ENCODE measurements around the gene CBX7.

CBX7 gene

GRCh38 chr22:39090426-39091064, 61.9 kb downstream of the CBX7 start:
- no peak for DNase-seq

DNA sequence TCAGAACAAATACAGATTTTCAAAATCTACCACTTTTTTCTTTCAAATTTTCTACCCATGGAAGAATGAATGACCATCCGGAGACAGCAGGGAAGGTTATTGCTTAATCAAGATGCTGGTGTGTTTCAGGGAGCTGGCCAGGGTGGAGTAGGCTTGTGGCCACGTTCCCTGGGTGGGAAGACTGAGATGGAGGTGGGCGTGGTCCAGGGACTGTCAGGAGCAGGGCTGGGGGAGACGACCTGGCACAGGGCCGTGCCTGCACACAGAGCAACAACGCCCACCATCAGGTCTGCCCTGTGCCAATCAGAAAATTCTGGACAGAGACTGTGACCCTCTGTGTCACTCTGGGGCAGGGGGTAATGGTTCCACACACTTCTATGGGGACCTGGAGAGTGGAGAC, 62.6 kb downstream of the CBX7 start:
- DNase-seq: no peak

DNA sequence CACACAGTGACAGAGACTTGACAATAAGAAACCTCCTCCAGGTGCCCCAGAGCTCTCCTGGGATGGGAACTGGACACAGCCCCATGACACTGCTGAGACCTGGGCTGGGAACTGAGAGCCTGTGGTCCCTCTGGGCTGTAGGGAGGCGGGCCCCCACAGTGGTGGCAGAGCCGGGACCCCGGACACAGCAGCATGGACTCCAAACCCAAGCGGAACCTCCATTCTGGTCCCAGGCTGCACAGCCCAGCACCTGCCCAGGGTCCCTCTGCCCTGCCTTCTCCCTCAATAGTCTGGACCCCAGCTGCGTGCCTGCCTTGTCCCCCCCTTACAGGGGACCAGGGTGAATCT, 63.8 kb downstream of the CBX7 start:
- DNase-seq: no peak

- no peak for DNase-seq
Measured at GRCh38 chr22:39087881-39088684, 64.4 kb downstream of the CBX7 start.

DNA sequence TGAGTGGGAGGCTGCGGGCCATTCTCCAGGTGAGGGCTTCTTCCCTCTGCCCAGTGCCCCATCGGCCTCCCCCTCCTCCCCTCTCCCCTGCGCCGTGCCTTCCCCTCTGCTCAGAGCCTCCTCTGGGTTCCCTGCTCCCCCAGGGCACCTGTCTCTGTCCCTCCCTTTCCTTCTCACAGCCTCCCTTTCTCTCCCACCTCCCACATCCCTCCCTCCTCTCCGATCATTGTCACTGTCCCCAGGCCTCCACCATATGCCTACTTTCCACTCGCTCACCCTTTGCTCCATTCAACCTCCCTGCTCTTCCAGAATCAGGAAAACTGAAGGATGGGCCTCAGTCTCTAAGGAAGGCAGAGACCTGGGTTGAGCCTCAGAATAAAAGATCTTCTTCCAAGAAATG, 65.4 kb downstream of the CBX7 start:
- DNase-seq: no peak

- DNase-seq: no peak
Measured at GRCh38 chr22:39084666-39085065, 67.8 kb downstream of the CBX7 start.

GRCh38 chr22:39083212-39084165, 69.0 kb downstream of the CBX7 start:
- DNase-seq: no peak

GRCh38 chr22:39081598-39081997, 70.9 kb downstream of the CBX7 start:
- DNase-seq: no peak

DNA sequence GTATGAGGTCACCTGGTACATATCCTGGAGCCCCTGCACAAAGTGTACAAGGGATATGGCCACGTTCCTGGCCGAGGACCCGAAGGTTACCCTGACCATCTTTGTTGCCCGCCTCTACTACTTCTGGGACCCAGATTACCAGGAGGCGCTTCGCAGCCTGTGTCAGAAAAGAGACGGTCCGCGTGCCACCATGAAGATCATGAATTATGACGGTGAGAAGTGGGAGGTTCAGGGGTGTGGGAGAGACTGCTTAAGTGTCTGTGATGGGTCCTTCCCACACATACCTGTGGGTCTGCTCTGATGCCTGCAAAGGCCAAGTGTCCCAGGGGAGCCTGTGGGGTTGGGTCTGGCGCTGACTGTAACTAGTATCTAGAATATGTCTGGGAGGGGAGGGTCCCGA, 71.5 kb downstream of the CBX7 start:
- no peak for DNase-seq
